OCI-LY7 (cell line): Measurements from ENCODE around the gene DNASE1L1. TPM values are rescaled to one million over a fixed set of nuclear protein-coding genes. Genes with fewer than 3 reads are reported as not detected.
A peak's percentile ranks its signal among the peaks of the same experiment; 100 is the strongest.

Experiments
- BruUV-seq: library from RNA; stranded (reverse); fragments of 400-500 nt; replicated peaks from 2 replicates; lab custom pipeline; 2021; lab: Mats Ljungman, UMichigan
- CTCF ChIA-PET: fragments of 300-600 bp; sonication (Branson Sonifier 250); formaldehyde crosslinking; loops from one replicate; lab custom pipeline; 2022; ENCODE audit warnings: antibody characterized with exemption; ENCODE audit not compliant: unreplicated experiment; lab: Charles Lee
- POLR2A ChIA-PET: fragments of 300-600 bp; sonication (Branson Sonifier 250); formaldehyde crosslinking; loops from one replicate; lab custom pipeline; 2022; ENCODE audit warnings: antibody characterized with exemption; lab: Charles Lee
- DNase-seq: peaks from one replicate; pipeline ENCODE4 v3.0.0-alpha.2; 2015; ENCODE audit warnings: low spot score
- H2AFZ ChIP-seq: fragments of 200-600 bp; sonication (generic), shearing (Covaris generic); 2 replicates; pipeline ENCODE4 v1.6.1; 2014; ENCODE audit warnings: mild to moderate bottlenecking, antibody characterized with exemption, low read length, moderate library complexity
- H3K27ac ChIP-seq: fragments of 200-600 bp; sonication (generic); 2 replicates; pipeline ENCODE4 v1.5.1; 2014; ENCODE audit warnings: mixed run types, low read depth, mild to moderate bottlenecking, moderate library complexity, low read length, inconsistent platforms; ENCODE audit not compliant: poor library complexity, severe bottlenecking
- H3K36me3 ChIP-seq: fragments of 200-600 bp; sonication (generic); 2 replicates; pipeline ENCODE4 v1.6.1; 2014; ENCODE audit warnings: mild to moderate bottlenecking, antibody characterized with exemption, low read length, moderate library complexity, mixed read lengths; ENCODE audit not compliant: insufficient read depth
- H3K4me1 ChIP-seq: fragments of 200-600 bp; sonication (generic); 2 replicates; pipeline ENCODE4 v1.5.1; 2014; ENCODE audit warnings: mild to moderate bottlenecking, low read length; ENCODE audit not compliant: insufficient read depth, poor library complexity, severe bottlenecking
- H3K4me2 ChIP-seq: fragments of 200-600 bp; sonication (generic); 2 replicates; pipeline ENCODE4 v1.6.1; 2014; ENCODE audit warnings: mild to moderate bottlenecking, low read length
- H3K4me3 ChIP-seq: fragments of 200-600 bp; sonication (generic); 2 replicates; pipeline ENCODE4 v1.5.1; 2014; ENCODE audit warnings: mild to moderate bottlenecking, low read depth, low read length; ENCODE audit not compliant: poor library complexity, severe bottlenecking
- H3K79me2 ChIP-seq: fragments of 200-600 bp; sonication (generic); 2 replicates; pipeline ENCODE4 v1.6.1; 2016; ENCODE audit warnings: low read depth, mild to moderate bottlenecking, low read length, moderate library complexity, mixed read lengths; ENCODE audit not compliant: insufficient read depth
- H3K9me2 ChIP-seq: fragments of 200-600 bp; sonication (generic); 2 replicates; pipeline ENCODE4 v1.6.1; 2016; ENCODE audit warnings: mild to moderate bottlenecking, low read length, mixed read lengths; ENCODE audit not compliant: insufficient read depth
- H3K9me3 ChIP-seq: fragments of 200-600 bp; sonication (generic); 2 replicates; pipeline ENCODE4 v1.6.1; 2014; ENCODE audit warnings: mild to moderate bottlenecking, mixed run types, low read length, mixed read lengths
- H4K20me1 ChIP-seq: fragments of 200-600 bp; sonication (generic); 2 replicates; pipeline ENCODE4 v1.6.1; 2014; ENCODE audit warnings: mild to moderate bottlenecking, antibody characterized with exemption, low read length, moderate library complexity, mixed read lengths; ENCODE audit not compliant: insufficient read depth
- CTCF ChIP-seq: fragments of 200-600 bp; sonication (generic); conservative IDR thresholded peaks from 2 replicates; pipeline ENCODE4 v1.5.1; 2014; ENCODE audit warnings: mild to moderate bottlenecking, antibody characterized with exemption, low read length, moderate library complexity, mixed read lengths
- EZH2phosphoT487 ChIP-seq: fragments of 200-600 bp; sonication (generic); IDR thresholded peaks from 2 replicates; pipeline ENCODE4 v1.6.1; 2018; ENCODE audit warnings: low read depth, borderline replicate concordance, mild to moderate bottlenecking, mixed run types, antibody characterized with exemption, low read length, moderate library complexity, mixed read lengths
- intact Hi-C: fragments of 100-400 bp; cut with micrococcal nuclease; formaldehyde crosslinking; loops from one replicate; pipeline ENCODE4 v1.10.0; 2022; ENCODE audit not compliant: unreplicated experiment
- total RNA-seq, 2 experiments: library from RNA; depleted of rRNA in 1 of 2; stranded (reverse); fragments of >200 nt in 1 of 2; shearing (Covaris generic) in 1 of 2; gene quantifications; 2 replicates each; pipeline ENCODE4 v1.2.3, GENCODE V29; 2014 to 2022

Gene DNASE1L1
- total RNA-seq, 2 experiments from 2014 or later: 23.1 to 30.1 TPM

- peak overlapping the region; percentile 54; the same call in 1 of the 2 replicates for H2AFZ ChIP-seq
- TF ChIP-seq CTCF (no peak), EZH2phosphoT487 (no peak)
- peak overlapping the region; percentile 61 for H3K4me2 ChIP-seq
- no peaks in the 10 kb centered on the region for H3K9me3 ChIP-seq
- H3K9me2 ChIP-seq: no peaks in the 10 kb centered on the region
- peak; percentile 67 for DNase-seq
- ChIA-PET CTCF (no interaction called here), POLR2A (no interaction called here)
- H3K79me2 ChIP-seq: peaks cover 17% of the 10 kb centered on the region
- H3K36me3 ChIP-seq: peaks cover 33% of the 10 kb centered on the region; the same call in 1 of the 2 replicates
- H3K4me1 ChIP-seq: peaks cover 15% of the 10 kb centered on the region
- no peak overlapping the region for H3K27ac ChIP-seq
- H3K4me3 ChIP-seq: peak overlapping the region; percentile 83
- no peaks in the 10 kb centered on the region for H4K20me1 ChIP-seq
- intact Hi-C loops: loop anchor here (1.0 kb wide), 1 partner anchor 24 kb away; no protein-coding TSS in a partner anchor
- BruUV-seq: no TSS peak
Measured at GRCh38 chrX:154436374-154436982, 27.4 kb upstream of the DNASE1L1 start.

- no peak overlapping the region for H2AFZ ChIP-seq
- peaks cover 23% of the 10 kb centered on the region; the same call in 1 of the 2 replicates for H3K36me3 ChIP-seq
- H3K79me2 ChIP-seq: peaks cover 17% of the 10 kb centered on the region
- no peaks in the 10 kb centered on the region for H3K9me2 ChIP-seq
- peaks cover 15% of the 10 kb centered on the region for H3K4me1 ChIP-seq
- no TSS peak for BruUV-seq
- H4K20me1 ChIP-seq: no peaks in the 10 kb centered on the region
- no peak overlapping the region for H3K4me2 ChIP-seq
- ChIA-PET POLR2A (interaction anchor here (0.6 kb wide), 1 partner anchor 64 kb away, joined by 4 read pairs; no protein-coding TSS in a partner anchor), CTCF (no interaction called here)
- no peak overlapping the region for H3K27ac ChIP-seq
- TF ChIP-seq EZH2phosphoT487 (no peak), CTCF (no peak)
- H3K4me3 ChIP-seq: no peak overlapping the region
- intact Hi-C loops: no loop called here
- no peaks in the 10 kb centered on the region for H3K9me3 ChIP-seq
- DNase-seq: no peak
Measured at GRCh38 chrX:154435171-154435733, 26.2 kb upstream of the DNASE1L1 start.
